Superior temporal gyrus (tissue), 1 donor: Measurements from ENCODE around the gene ANXA2R.
"Not testable (repeated sequence)": the region's sequence is repeated elsewhere in the genome, so short reads cannot be mapped to it uniquely, and the experiment has no call there.

Experiments
- DNase-seq: peaks from one replicate; pipeline ENCODE4 v3.0.0-alpha.2; 2016; ENCODE audit errors: extremely low spot score

Gene ANXA2R

GRCh38 chr5:43060020-43060419 lies 19.9 kb upstream of the ANXA2R start:
- not testable (repeated sequence) for DNase-seq

- not testable (repeated sequence) for DNase-seq
Measured at GRCh38 chr5:43055098-43055497, 15.0 kb upstream of the ANXA2R start.

- DNase-seq = no peak
Measured at GRCh38 chr5:43051684-43052083, 11.6 kb upstream of the ANXA2R start.

GRCh38 chr5:43050384-43050783 lies 10.3 kb upstream of the ANXA2R start:
- DNase-seq = no peak

- DNase-seq = no peak
Measured at GRCh38 chr5:43049236-43049635, 9.1 kb upstream of the ANXA2R start.

GRCh38 chr5:43046474-43046873 lies 6.4 kb upstream of the ANXA2R start:
- DNase-seq = no peak

GRCh38 chr5:43045236-43045635 lies 5.1 kb upstream of the ANXA2R start:
- no peak for DNase-seq

- no peak for DNase-seq
Measured at GRCh38 chr5:43044181-43044914, 4.2 kb upstream of the ANXA2R start.

- DNase-seq = no peak
Measured at GRCh38 chr5:43043400-43043756, 3.3 kb upstream of the ANXA2R start.

GRCh38 chr5:43042626-43043399 lies 2.7 kb upstream of the ANXA2R start:
- peak; percentile 80 for DNase-seq

GRCh38 chr5:43042176-43042625 lies 2.1 kb upstream of the ANXA2R start:
- no peak for DNase-seq

GRCh38 chr5:43041669-43042175 lies 1.6 kb upstream of the ANXA2R start:
- no peak for DNase-seq

GRCh38 chr5:43041110-43041668 lies 1.1 kb upstream of the ANXA2R start:
- DNase-seq = peak; percentile 75

- DNase-seq = no peak
Measured at GRCh38 chr5:43039471-43040286, 440 bp downstream of the ANXA2R start.

- no peak for DNase-seq
Measured at GRCh38 chr5:43039152-43039470, 1.0 kb downstream of the ANXA2R start.

- no peak for DNase-seq
Measured at GRCh38 chr5:43038496-43038989, 1.6 kb downstream of the ANXA2R start.

GRCh38 chr5:43037636-43038495 lies 2.3 kb downstream of the ANXA2R start:
- peak; percentile 39 for DNase-seq

- no peak for DNase-seq
Measured at GRCh38 chr5:43036856-43037635, 3.1 kb downstream of the ANXA2R start.

GRCh38 chr5:43036409-43036808 lies 3.7 kb downstream of the ANXA2R start:
- DNase-seq = no peak

GRCh38 chr5:43034591-43034968 lies 5.5 kb downstream of the ANXA2R start:
- DNase-seq = no peak
